Right lobe of liver (tissue), 6 donors: ENCODE measurements around the gene SLC27A6. TPM values are rescaled to one million over a fixed set of nuclear protein-coding genes. Genes with fewer than 3 reads are reported as not detected.

ENCODE experiments used
- ATAC-seq, 4 donors: fragments of 200-7000 bp; cut with Tn5 transposase; one replicate each; pipeline ENCODE4 v1.9.1; 2020; ENCODE audit warnings: mild to moderate bottlenecking in 4 of 4, moderate library complexity in 4 of 4
- DNase-seq, 3 donors: peaks; one replicate each; pipeline ENCODE4 v3.0.0-alpha.2; 2020
- H3K27ac ChIP-seq, 3 donors: fragments of 200-600 bp; one replicate each; pipeline ENCODE4 v1.8.0; 2022
- H3K27me3 ChIP-seq, 2 donors: fragments of 200-600 bp; one replicate each; pipeline ENCODE4 v1.8.0; 2022
- H3K36me3 ChIP-seq, 4 donors: fragments of 200-600 bp; sonication (generic) in 1 of 4; one replicate each; pipeline versions ENCODE4 v1.5.1 to v1.8.0; 2017 to 2022; ENCODE audit warnings: control low read depth in 1 of 4
- H3K4me1 ChIP-seq, 4 donors: fragments of 200-600 bp; sonication (generic) in 1 of 4; one replicate each; pipeline versions ENCODE4 v1.5.1 to v1.8.0; 2017 to 2022; ENCODE audit warnings: control low read depth in 1 of 4
- H3K4me3 ChIP-seq, 3 donors: fragments of 200-600 bp; one replicate each; pipeline ENCODE4 v1.8.0; 2022
- H3K9me3 ChIP-seq, 4 donors: fragments of 200-600 bp; sonication (generic) in 1 of 4; one replicate each; pipeline versions ENCODE4 v1.5.1 to v1.8.0; 2017 to 2022; ENCODE audit warnings: control low read depth in 1 of 4
- CTCF ChIP-seq, 4 donors: fragments of 200-600 bp in 3 of 4; fragments of 450-650 bp in 1 of 4; IDR thresholded peaks; one replicate each; pipeline versions ENCODE4 v1.5.1 to v1.8.0; 2016 to 2022; ENCODE audit warnings: antibody characterized with exemption in 4 of 4, mild to moderate bottlenecking in 2 of 4
- POLR2A ChIP-seq: fragments of 450-650 bp; IDR thresholded peaks from one replicate; pipeline ENCODE4 v1.6.1; 2017; ENCODE audit warnings: antibody characterized with exemption, mild to moderate bottlenecking
- WGBS: methylation state at CpG from one replicate; pipeline ENCODE4 v1.1.6; 2018; ENCODE audit warnings: low coverage, low lambda C conversion rate; ENCODE audit not compliant: insufficient coverage; ENCODE audit errors: missing lambda C conversion rate; 5-methylcytosine and 5-hydroxymethylcytosine counted together
- intact Hi-C, 2 donors: fragments of 100-400 bp; cut with DNase I; formaldehyde crosslinking; loops; one replicate each; pipeline versions ENCODE4 v1.11.2 to v1.14.1; 2022
- total RNA-seq, 6 experiments: library from RNA; depleted of rRNA in 2 of 6; stranded (reverse); fragments of >200 nt in 2 of 6; fragmentation: NEBNext Ultra II Directional in 3 of 6; extraction: Animal tissue kit (Norgen Biotek cat#: 25700) in 3 of 6; gene quantifications; one replicate each; pipeline versions ENCODE4 v1.1.0 to v1.2.4, GENCODE V29; 2016 to 2023
- donor health status: DM: no; HTN: yes; CAD: no.
- donor health status: DM: no; HTN: no; CAD: no.
- donor health status: DM: no; HTN: no; CAD: no.
- donor health status: DM: no; HTN: yes; CAD: no.
- donor health status: DM: no; HTN: yes; CAD: no.

Gene SLC27A6
- total RNA-seq, 6 experiments from 2014 or later, result not detected

DNA sequence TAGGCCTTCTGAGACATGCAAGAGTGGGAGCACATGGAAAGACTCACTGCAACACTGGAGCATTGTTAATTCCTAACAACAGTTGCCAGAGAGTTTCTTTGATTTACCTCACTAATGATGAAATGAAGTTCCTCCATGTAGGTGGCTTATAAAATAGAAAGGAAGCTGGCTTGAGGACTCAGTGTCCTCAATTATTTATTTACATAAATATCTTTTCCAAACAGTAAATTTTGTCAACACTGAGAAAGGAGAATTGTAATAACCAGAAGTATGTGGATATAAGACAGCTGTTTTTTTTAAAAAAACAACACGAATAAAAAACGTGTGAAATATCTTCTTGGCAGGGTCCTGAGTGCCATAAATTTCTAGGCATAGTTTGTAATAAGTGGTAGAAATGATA lies 9.1 kb upstream of the SLC27A6 start:
- H3K27ac ChIP-seq, result no peak overlapping the region
- H3K9me3 ChIP-seq, result no peaks in the 10 kb centered on the region
- no peak for ATAC-seq
- WGBS, result 40% methylated on average over 2 of the region's 2 CpGs
- H3K36me3 ChIP-seq, result no peaks in the 10 kb centered on the region
- no peaks in the 10 kb centered on the region for H3K27me3 ChIP-seq
- no peak overlapping the region for H3K4me3 ChIP-seq
- intact Hi-C loops, result no loop called here
- no peak for DNase-seq
- no peaks in the 10 kb centered on the region for H3K4me1 ChIP-seq
- TF ChIP-seq CTCF (IDR thresholded peaks at IDR 0.05) (no peak), POLR2A (no peak)

GRCh38 chr5:128962211-128962610 lies 3.1 kb upstream of the SLC27A6 start:
- TF ChIP-seq CTCF (IDR thresholded peaks at IDR 0.05), result no peak
- no peak for TF ChIP-seq POLR2A
- ATAC-seq (no peak), DNase-seq (no peak)
- Histone ChIP-seq H3K27me3 (no peaks in the 10 kb centered on the region), H3K27ac (no peak overlapping the region), H3K36me3 (no peaks in the 10 kb centered on the region), H3K4me1 (no peaks in the 10 kb centered on the region), H3K9me3 (no peaks in the 10 kb centered on the region), H3K4me3 (no peak overlapping the region)
- WGBS, result 68% methylated on average over 5 of the region's 6 CpGs
- intact Hi-C loops, result no loop called here

DNA sequence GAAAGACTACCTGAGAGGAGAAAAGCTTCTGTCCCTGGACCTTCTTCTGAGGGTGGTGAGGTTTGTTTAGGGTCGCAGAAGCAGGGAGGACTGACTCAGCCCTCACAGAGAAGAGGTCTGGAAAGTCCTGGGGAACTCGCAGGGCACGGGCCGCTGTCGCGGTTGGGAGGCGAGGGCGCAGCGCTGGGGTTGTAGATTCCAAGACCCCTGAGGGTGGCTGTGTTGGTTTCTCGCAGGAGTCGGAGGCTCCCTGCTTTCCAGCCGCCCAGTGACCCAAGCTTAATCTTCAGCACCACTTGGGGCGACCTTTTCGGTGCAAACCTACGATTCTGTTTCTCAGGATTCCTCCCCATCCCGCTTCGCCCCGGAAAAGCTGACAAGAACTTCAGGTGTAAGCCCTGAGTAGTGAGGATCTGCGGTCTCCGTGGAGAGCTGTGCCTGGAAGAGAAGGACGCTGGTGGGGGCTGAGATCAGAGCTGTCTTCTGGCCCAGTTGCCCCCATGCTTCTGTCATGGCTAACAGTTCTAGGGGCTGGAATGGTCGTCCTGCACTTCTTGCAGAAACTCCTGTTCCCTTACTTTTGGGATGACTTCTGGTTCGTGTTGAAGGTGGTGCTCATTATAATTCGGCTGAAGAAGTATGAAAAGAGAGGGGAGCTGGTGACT lies 482 bp downstream of the SLC27A6 start:
- Histone ChIP-seq H3K36me3 (no peaks in the 10 kb centered on the region), H3K4me3 (no peak overlapping the region), H3K9me3 (no peaks in the 10 kb centered on the region), H3K27ac (no peak overlapping the region), H3K27me3 (no peaks in the 10 kb centered on the region), H3K4me1 (no peaks in the 10 kb centered on the region)
- intact Hi-C loops, result no loop called here
- DNase-seq, result no peak
- ATAC-seq, result peak in 1 of 4 donors; percentile 24
- 35% methylated on average over 9 of the region's 24 CpGs for WGBS
- TF ChIP-seq POLR2A (no peak), CTCF (IDR thresholded peaks at IDR 0.05) (no peak)

DNA sequence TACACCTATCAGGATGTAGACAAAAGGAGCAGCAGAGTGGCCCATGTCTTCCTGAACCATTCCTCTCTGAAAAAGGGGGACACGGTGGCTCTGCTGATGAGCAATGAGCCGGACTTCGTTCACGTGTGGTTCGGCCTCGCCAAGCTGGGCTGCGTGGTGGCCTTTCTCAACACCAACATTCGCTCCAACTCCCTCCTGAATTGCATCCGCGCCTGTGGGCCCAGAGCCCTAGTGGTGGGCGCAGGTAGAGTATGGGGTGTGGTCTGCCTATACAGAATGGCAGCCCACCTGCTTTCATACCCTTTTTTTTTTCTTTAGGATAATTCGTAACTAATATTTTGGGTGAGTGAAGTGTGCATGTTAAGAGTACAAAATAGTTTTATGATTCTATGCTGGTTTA lies 1.1 kb downstream of the SLC27A6 start:
- Histone ChIP-seq H3K9me3 (no peaks in the 10 kb centered on the region), H3K4me3 (no peak overlapping the region), H3K27me3 (no peaks in the 10 kb centered on the region), H3K36me3 (no peaks in the 10 kb centered on the region), H3K4me1 (no peaks in the 10 kb centered on the region), H3K27ac (no peak overlapping the region)
- ATAC-seq, result no peak
- no peak for TF ChIP-seq POLR2A
- no peak for TF ChIP-seq CTCF (IDR thresholded peaks at IDR 0.05)
- intact Hi-C loops, result no loop called here
- WGBS, result 71% methylated on average over 3 of the region's 12 CpGs
- no peak for DNase-seq

- no peak overlapping the region for H3K27ac ChIP-seq
- no peak for DNase-seq
- TF ChIP-seq CTCF (IDR thresholded peaks at IDR 0.05) (no peak), POLR2A (no peak)
- no peak for ATAC-seq
- 78% methylated on average over 3 of the region's 3 CpGs for WGBS
- no peaks in the 10 kb centered on the region for H3K9me3 ChIP-seq
- no peaks in the 10 kb centered on the region for H3K27me3 ChIP-seq
- H3K4me1 ChIP-seq, result no peaks in the 10 kb centered on the region
- intact Hi-C loops, result no loop called here
- H3K36me3 ChIP-seq, result no peaks in the 10 kb centered on the region
- no peak overlapping the region for H3K4me3 ChIP-seq
Measured at GRCh38 chr5:128966846-128967245, 1.6 kb downstream of the SLC27A6 start.
